Suppressor macrophage treated with lipopolysaccharide for 1 hour (primary cell): ENCODE measurements around the gene GNG7.
"Not testable (repeated sequence)": the region's sequence is repeated elsewhere in the genome, so short reads cannot be mapped to it uniquely, and the experiment has no call there.

Experiments
- DNase-seq, 3 donors: peaks; one replicate each; pipeline ENCODE4 v3.0.0-alpha.2; 2020 to 2022

Gene GNG7

DNA sequence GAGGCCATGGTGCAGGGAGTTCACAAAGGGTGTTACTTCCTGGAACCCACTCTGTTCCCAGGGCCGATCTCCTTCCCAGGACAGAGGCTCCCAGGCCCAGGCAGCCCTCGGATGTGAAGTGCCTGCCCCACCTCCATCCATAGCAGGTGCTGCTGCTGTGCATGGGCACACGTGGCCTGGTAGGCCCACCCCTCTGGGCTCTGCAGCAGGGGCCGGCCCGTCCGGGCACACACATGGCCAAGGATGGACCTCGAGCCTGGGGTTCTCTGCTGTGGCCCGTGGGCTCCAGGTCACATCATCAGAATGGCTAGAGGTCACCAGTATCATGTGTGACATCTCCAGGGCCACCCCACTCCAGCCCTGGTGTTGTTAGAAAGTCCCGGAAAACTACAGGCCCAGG lies 154.8 kb downstream of the GNG7 start:
- no peak for DNase-seq

DNA sequence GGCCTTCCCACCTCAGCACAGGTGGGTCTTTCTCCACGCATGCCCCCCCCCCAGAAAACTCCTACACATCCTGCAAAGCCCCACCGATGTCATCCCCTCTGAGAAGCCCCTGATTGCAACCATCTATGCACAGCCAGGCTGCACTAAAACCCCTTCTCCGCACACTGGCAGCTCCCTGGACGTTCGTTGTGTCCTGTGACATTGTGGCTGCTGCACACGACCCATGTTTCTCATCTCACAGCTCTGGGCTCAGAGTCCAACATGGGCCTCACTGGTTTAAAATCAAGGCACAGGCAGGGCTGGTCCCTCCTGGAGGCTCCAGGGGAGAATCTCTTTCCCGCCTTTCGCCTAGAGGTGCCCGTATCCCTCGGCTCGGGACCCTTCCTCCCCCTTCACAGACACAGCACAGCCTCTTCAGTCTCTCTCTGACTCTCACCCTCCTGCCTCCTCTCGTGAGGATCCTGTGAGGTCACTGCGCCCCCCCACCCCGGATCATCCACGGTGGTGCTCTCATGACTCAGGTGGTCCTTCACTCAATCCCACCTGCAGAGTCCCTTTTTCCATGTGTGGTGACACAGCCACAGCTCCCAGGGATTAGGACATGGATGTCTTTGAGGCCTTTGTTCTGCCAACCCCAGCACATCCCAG lies 155.3 kb downstream of the GNG7 start:
- no peak for DNase-seq

DNA sequence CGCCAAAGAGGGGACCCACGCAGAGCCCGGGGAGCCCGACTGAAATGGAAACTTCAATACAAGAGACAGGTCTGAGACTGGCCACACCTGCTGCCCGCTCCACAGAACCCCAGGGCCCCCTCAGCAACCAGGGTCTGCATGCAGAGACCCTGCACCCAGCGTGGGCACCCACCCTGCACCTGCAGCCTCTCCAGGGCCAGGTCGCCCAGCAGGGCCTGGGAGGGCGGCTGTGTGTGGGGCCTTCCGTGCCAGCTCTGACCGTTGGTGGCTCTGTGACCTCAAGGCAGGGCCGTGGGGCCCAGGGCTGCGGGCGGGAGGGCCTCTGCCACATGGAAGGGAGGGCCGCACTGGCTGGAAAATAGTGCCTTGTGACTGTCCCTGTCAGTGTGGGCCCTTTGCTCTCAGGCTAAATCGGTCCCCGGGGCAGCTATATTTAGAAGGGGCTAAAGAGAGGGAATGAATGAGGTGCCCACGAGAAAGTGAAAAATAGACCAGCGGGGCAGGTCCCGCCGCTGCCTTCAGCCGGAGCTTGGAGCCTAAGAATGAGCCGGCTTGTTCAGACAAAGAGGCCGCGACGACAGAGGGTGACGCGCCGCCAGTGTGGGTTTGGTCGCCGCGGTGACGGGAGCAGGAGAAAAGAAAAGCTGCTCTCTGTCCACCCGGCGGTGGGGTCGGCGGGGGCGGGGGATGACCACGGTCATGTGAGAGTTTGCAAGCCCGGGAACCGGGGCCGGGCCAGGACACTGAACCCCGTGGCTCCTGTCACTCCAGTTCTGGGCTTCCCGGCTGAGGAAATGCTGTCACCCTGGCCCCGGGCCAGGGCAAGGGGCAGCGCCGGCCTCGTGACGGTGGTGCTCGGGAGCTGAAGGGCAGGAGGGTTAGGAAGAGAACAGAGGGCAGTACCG lies 156.1 kb downstream of the GNG7 start:
- peak; percentile 96 to 98 (median 97) for DNase-seq

DNA sequence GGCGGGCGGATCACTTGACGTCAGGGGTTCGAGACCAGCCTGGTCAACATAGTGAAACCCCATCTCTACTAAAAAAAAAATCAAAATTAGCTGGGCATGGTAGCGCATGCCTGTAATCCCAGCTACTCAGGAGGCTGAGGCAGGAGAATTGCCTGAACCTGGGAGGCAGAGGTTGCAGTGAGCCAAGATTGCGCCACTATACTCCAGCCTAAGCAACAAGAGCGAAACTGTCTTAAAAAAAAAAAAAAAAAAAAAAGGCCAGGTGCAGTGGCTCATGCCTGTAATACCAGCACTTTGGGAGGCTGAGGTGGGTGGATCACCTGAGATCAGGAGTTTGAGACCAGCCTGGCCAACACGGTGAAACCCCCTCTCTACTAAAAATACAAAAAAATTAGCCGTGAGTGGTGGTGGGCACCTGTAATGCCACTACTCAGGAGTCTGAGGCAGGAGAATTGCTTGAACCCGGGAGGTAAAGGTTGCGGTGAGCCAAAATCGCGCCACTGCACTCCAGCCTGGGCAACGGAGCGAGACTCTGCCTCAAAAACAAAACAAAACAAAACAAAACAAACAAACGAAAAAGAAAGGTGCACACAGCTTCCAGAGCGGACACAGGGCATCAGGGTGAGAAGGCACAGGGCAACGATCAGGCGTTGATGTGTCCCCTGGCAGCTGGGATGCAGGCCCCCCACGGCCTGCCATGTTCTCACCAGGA lies 156.9 kb downstream of the GNG7 start:
- not testable (repeated sequence) for DNase-seq

DNA sequence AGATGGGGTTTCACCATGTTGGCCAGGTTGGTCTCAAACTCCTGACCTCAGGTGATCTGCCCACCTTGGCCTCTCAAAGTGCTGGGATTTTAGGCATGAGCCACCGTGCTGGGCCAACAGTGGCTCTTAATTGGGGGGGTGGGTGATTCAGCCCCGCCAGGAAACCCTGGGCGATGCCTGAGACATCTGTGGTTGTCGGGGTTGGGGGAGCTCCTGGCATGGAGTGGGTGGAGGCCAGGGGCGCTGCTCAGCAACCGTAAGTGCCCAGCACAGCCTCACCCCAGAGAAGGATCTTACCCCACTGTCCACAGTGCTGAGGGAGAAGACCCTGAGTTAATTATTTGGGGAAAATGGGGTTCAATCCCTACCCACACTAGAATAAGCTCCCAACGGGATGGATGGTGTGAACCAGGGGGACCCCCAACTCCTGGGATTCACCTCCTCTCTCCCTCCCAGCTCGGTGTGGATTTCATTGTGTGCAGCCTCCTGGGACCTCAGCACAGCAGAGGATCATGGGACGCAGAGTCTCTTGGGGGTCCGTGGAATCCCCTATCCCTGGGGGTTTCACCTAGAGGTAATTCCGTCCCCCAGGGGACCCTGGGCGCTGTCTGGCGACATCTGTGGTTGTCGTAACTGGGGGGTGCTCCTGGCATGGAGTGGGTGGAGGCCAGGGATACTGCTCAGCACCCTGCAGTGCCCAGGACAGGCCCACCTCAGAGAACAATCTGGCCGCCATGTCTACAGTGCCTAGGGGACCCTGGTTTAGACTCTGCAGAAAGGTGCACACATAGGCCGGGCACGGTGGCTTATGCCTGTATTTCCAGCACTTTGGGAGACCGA lies 157.7 kb downstream of the GNG7 start:
- no peak for DNase-seq

DNA sequence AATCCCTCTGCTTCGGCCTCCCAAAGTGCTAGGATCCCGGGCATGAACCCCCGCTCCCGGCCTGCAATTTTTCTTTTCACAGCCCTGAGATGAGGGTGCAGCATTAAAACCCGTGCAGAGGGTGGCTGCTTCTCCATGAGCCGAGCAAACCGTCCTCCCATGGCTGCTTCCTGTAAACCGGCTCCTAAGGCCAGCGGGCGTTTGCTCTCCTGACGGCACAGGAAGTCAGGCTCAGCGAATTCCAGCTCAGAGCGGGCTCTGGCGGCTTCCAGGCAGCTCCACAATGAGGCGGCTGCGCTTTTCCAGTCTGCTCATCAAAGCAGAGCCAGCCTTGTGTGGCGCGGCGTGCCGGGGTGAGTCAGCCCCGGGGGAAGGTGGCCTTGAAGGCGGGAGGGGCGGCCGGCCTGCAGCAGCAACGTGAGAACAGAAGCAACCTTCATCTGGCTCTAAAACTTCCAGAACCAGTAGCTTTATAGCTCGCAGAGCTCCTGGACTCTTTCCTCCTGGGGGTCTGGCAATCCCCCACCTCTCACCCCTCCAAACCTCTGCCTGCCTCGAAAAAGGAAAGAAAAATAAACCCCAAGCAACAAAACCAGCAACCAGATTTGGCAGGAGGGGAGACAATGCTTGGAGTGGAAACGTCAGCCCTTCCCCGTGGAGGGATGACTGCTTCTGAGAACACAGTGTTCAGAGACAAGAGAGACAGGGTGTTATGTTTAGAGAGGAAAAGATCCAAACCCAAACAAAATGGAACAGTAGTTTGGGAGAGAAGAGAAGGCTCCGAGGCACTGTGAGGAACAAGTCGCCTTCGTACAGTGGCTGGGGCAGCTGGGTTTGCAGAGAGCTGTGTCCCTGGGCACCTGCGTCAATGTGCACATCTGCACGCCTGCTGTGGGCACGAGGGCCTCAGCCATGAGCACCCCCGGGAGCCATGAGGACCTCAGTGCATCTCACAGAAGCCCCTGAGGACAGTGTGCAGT lies 158.7 kb downstream of the GNG7 start:
- DNase-seq, result peak; percentile 95 to 98 (median 96)

DNA sequence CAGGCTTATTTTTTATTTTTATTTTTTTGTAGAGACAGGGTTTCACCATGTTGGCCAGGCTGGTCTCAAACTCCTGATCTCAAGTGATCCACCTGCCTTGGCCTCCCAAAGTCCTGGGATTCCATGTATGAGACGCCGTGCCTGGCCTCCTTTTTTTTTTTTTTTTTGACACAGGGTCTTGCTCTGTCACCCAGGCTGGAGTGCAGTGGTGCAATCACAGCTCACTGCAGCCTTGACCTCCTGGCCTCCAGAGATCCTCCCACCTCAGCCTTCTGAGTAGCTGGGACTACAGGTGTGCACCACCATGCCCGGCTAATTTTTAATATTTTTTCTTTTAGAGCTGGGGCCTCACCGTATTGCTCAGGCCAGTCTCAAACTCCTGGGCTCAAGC lies 159.4 kb downstream of the GNG7 start:
- DNase-seq, result not testable (repeated sequence)

DNA sequence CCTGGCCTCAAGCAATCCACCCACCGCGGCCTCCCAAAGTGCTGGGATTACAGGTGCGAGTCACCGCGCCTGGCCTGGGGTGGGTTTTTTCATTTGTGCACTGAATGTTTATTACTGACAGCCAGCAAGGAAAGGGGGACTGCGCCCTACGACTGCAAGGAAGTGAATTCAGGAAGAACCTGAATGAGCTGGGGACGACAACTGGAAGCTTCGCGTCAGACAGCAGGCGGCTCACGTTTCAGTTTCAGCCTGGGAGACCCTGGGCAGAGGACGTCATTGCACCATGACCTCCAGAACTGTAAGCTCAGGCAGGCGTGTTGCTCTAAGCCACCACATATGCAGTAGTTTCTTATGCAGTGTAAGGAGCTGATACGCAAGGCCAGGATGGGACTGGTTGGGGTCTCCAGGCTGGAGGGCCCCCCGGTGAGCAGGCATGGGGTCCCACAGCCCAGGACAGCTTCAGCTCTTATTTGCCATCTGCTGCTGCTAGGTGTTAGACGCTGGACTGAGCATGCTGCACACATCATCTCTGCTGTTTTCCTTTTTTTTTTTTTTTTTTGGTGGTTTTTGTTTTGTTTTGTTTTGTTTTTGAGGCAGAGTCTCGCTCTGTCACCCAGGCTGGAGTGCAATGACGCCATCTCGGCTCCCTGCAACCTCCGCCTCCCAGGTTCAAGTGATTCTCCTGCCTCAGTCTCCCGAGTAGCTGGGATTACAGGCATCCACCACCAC lies 160.0 kb downstream of the GNG7 start:
- peak; percentile 46 to 64 (median 61) for DNase-seq

DNA sequence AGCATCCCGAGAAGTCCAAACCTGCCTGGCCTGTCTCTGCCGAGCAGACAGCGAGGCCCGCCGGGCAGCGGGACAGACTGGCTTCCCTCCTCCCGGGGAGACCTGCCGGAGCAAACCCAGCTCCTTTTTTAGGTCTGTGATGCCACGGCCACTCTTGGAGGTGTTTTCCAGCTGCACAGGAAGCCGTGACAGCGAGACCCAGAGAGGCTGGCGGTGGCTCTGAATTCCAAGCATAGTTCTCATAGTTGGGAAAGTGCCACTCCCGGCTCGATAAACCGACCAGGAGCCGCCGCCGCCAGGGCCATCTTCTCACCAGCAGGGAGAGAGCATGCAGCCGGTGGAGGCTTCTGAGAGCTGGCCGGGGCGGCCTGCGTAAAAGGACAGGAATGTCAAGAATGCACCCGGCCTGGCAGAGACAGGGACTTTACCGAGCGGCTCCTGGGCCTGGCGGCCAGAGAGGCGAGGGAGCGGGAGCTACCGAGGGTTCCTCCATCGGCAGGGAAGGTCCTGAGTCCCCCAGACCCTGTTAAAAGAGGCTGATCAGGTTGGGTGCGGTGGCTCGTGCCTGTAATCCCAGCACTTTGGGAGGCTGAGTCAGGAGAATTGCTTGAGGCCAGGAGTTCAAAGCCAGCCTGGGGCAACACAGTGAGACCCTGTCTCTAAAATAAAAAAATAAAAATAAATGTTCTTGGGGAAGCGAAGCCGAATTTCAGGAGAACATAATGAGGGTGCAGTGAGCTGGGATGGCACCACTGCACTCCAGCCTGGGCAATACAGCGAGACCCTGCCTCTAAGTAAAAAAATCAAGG lies 161.6 kb downstream of the GNG7 start:
- DNase-seq, result no peak

DNA sequence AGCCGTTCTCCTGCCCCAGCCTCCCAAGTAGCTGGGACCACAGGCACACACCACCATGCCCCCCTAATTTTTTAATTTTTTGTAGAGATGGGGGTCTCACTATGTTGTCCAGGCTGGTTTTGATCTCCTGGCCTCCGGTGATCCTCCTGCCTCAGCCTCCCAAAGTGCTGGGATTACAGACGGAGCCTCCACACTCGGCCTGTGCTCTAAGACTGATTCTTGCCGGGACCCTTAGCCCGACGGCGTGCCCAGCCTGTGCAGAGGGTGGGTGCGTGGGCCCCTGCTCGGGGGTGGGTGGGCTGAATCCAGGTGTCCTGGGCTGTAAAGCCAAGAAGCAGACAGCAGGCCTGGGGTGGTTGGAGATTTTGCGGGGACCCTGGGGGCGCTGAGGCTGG lies 162.2 kb downstream of the GNG7 start:
- DNase-seq, result no peak

DNA sequence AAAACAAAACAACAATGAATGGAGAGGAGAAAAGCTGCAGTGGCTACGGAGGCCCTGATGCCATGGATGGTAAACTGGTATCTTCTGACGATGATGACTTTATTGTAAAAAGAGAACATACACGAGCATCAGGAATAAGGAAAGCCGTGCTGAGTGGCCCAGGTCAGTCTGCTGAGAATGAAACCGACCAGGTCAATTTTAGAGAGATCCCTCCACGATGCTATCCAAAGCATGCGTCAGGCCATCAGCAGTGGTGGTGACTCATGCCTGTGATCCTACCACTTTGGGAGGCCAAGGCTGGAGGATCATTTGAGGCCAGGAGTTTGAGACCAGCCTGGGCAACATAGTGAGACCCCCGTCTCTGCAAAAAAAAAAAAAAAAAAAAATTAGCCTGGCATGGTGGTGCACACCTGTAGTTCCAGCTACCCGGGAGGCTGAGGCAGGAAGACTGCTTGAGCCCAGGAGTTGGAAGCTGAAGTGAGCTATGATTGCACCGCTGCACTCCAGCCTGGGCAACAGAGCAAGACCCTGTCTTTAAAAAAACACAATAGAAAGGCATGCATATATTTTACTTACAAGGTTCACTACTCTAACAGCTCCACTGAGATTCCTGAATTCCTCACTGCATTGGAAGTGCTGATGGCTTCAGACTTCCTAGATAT lies 164.3 kb downstream of the GNG7 start:
- no peak for DNase-seq

DNA sequence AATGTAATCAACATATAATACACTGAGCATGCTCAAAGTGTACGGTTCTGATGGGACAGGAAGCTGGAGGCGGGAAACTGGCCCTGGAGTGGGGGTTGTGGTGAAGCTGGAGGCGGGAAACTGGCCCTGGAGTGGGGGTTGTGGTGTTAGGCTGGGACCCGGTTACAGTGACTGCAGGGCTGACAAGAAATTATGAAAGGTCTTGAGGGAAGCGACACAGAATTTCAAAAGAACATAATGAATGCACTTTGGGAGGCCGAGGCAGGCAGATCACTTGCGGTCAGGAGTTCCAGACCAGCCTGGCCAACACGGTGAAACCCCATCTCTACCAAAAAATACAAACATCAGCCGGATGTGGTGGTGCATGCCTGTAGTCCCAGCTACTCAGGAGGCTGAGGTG lies 164.9 kb downstream of the GNG7 start:
- DNase-seq, result peak; percentile 56 to 65 (median 56)

DNA sequence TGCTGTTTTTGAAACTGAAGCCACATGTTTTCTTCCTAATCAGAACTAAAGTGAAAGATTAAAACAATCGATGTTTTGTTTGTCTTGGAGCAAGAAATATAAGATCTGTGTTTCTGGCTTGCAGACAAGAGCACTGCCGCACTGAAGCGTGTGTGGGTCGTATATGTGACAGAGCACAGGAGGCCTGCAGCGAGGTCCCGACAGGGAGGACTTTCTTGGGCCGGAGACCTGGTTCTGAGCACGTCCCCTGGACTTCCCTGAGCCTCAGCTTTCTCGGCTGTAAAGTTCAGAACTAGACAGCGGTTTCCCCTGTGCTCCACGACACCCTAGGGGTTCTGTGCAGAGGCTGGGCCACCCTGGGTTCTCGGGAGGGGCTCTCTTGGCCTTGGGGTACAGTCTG lies 166.0 kb downstream of the GNG7 start:
- DNase-seq, result no peak

DNA sequence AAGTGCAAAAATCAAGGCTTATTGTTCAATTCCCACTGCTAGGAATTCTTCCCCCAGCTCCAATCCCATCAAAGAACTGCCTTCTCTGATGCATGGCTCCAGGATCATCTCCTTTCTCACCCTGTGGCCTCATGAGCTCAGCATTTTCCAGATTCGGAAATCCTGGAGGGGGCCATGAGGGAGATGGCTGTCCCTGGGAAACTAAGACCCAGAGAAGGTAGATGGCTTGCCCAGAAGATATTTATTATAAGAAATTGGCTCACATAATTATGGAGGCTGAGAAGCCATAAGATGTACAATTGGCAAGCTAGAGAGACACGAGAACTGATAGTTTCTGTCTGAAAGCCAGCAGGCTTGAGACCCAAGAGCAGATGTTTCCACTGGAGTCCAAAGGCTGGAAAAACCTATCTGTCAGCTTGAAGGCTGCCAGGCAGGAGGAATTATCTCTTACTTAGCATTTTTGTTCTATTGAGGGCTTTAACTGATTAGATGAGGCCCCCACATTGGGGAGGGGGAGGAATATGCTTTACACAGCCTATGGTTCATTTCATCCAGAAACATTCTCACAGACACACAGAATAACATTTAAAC lies 168.0 kb downstream of the GNG7 start:
- DNase-seq, result no peak

DNA sequence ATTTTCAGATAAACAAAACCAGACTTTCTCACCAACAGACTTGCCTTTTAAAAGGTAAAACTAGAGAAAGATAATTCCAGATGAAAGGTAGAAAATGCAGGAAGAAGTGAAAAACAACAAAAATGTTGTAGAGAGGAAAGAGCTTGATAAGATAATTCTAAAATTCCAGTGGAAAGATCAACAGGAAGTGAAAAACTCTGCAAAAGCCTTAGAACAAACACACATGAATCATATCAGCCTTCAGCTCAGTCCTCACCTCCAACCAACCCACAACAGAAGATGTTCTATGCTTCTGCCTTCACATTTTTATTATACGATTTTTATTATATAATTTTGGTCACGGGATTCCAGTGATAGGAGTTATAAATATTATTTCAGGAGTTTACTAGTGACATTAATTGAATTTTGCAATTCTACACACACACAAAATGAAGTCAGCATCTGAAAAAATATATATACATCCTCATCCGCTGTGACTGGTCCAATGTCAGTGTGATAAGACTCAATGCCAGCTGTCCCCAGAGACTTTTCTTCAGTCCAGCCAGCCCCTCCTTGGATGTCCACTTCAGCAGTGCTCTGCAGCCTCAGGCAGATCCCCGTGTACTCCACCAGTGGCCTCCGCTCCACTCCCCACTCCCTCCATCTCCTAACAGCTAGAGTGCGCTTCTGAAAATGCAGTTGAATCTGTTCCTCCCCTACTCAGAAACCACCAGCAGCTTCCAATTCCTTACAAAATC lies 168.6 kb downstream of the GNG7 start:
- peak in 2 of 3 donors; percentile 43 to 48 for DNase-seq

DNA sequence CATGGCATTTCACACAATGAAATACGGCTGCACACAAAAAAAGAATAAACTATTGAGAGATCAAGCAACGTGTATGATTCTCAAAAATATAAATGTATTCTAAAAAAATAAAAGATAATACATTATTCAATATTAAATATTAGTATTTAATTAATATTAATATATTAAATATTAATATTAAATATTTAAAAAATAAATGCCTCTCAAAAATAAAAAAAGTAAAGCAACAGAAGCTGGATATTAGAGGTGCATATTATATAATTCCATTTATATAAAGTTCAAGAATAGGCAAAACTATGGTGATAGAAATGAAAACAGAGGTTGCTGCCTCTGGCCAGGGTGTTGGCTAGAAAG lies 169.4 kb downstream of the GNG7 start:
- DNase-seq, result no peak

DNA sequence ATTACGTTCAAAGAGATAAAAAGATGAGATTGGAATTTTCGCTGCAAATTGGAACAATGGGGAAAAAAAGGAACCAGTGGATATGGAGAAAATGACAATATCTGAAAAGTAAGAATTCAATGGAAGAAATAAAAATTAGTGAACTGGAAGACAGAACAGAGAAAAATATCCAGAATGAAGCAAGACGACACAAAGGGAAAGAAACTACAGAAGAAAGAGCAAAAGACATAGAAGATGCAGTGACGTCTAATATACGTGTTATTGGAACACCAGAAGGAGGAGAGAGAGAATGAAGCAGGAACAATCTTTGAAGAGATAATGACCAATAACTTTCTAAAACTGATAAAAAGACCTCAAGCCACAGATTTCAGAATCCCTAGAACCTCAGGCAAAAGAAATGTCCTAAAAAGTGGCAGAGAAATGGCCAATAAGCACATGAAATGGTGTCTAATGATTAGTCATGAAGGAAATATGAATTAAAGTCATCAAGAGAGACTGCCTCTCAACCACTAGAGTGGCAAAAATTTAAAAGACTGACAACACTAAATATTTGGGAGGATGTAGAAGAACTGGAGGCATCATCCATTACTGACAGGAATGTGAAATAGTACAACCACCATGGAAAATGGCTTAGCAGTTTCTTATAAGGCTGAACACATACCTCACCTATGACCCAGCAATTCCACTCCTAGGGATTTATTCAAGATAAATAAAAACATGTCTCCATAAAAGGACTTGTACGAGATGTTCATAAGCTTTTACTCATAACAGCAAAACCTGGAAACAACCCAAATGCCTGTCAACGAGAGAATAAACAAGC lies 170.0 kb downstream of the GNG7 start:
- no peak for DNase-seq
